Measurements from ENCODE around the gene TLR9. TPM values are rescaled to one million over a fixed set of nuclear protein-coding genes. Genes with fewer than 3 reads are reported as not detected.

TLR9 gene
- total RNA-seq, 4 donors from 2014 or later: not detected

- Histone ChIP-seq H3K27me3 (no peaks in the 10 kb centered on the region), H3K4me3 (peak overlapping the region in 1 of 2 donors; percentile 95), H3K9me3 (no peaks in the 10 kb centered on the region), H3K27ac (peak overlapping the region in 3 of 4 donors; percentile 89 to 99 (median 95)), H3K4me1 (peaks cover 0 to 67% (median 39%) of the 10 kb centered on the region in 3 donors), H3K36me3 (peaks cover 0 to 1% of the 10 kb centered on the region in 2 donors)
- 83% methylated on average over 1 of the region's 1 CpG; no CpG with 5 or more reads in 1 of the 2 donors for WGBS, 2 donors (ENCODE audit: low coverage in 1 of 2)
- ATAC-seq: peak; percentile 29
- TF ChIP-seq CTCF (IDR thresholded peaks at IDR 0.05) (no peak), EP300 (IDR thresholded peaks at IDR 0.05) (no peak), POLR2AphosphoS5 (IDR thresholded peaks at IDR 0.05) (no peak), POLR2A (IDR thresholded peaks at IDR 0.05) (no peak)
These were observed 14.8 kb upstream of the TLR9 start for GRCh38 chr3:52240059-52240885.

GRCh38 chr3:52238761-52239701 is 13.6 kb upstream of the TLR9 start, which contains the start of gene TWF2:
Gene TWF2, minus strand, starts transcription at chr3:52239158. Its CDS starts 142 bp downstream, at chr3:52239016.
- H3K27me3 ChIP-seq: no peaks in the 10 kb centered on the region
- H3K9me3 ChIP-seq: no peaks in the 10 kb centered on the region
- peaks cover 0 to 67% (median 36%) of the 10 kb centered on the region in 3 donors for H3K4me1 ChIP-seq
- peaks cover 0 to 14% of the 10 kb centered on the region in 2 donors for H3K36me3 ChIP-seq
- peak within 1 kb of the TSS; percentile 77 to 99 (median 92) for H3K27ac ChIP-seq
- ATAC-seq: peak; percentile 82
- H3K4me3 ChIP-seq: peak within 1 kb of the TSS; percentile 57 to 95
- TF ChIP-seq CTCF (IDR thresholded peaks at IDR 0.05) (peak in 3 of 4 experiments; percentile 47 to 63 (median 51)), POLR2AphosphoS5 (IDR thresholded peaks at IDR 0.05) (peak; percentile 68), POLR2A (IDR thresholded peaks at IDR 0.05) (peak; percentile 59 to 74), EP300 (IDR thresholded peaks at IDR 0.05) (no peak)
- WGBS, 2 donors (ENCODE audit: low coverage in 1 of 2): 1% methylated on average over 18 of the region's 92 CpGs; no CpG with 5 or more reads in 1 of the 2 donors

DNA sequence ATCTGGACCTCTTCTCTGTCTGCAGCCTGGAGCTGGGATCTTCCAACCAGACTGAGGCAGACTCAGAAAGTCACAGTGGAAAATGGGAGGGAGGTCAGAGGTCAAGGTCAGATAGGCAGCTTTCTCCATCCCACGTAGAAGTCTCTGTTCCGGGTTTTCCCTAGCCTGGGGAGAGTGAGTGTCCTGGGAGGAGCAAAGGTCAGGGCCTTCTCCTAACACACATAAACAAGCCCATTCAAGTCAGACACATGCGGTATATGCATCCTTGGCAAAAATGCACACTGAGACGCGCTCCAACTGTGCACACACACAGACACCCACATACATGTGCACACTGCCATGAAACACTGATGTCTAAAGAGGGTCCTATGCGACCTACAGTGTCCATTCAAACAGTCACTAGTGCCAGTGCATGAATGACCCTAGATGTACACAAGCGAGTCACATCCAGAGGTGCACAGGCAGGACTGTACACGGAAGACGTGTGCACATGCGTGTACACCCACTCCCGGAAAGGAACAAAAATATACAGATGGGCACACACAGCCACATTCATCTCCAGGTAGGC is 12.8 kb upstream of the TLR9 start:
- H3K9me3 ChIP-seq: no peaks in the 10 kb centered on the region
- H3K4me3 ChIP-seq: peak overlapping the region; percentile 57 to 95
- no peak for TF ChIP-seq POLR2A (IDR thresholded peaks at IDR 0.05)
- TF ChIP-seq CTCF (IDR thresholded peaks at IDR 0.05): no peak
- TF ChIP-seq POLR2AphosphoS5 (IDR thresholded peaks at IDR 0.05): no peak
- TF ChIP-seq EP300 (IDR thresholded peaks at IDR 0.05): no peak
- peak overlapping the region; percentile 77 to 99 (median 92) for H3K27ac ChIP-seq
- H3K4me1 ChIP-seq: peaks cover 0 to 70% (median 36%) of the 10 kb centered on the region in 3 donors
- ATAC-seq: no peak
- no peaks in the 10 kb centered on the region for H3K27me3 ChIP-seq
- peaks cover 0 to 20% of the 10 kb centered on the region in 2 donors for H3K36me3 ChIP-seq
- WGBS, 2 donors (ENCODE audit: low coverage in 1 of 2): 0 to 5% methylated on average over 4 to 6 of the region's 11 CpGs

DNA sequence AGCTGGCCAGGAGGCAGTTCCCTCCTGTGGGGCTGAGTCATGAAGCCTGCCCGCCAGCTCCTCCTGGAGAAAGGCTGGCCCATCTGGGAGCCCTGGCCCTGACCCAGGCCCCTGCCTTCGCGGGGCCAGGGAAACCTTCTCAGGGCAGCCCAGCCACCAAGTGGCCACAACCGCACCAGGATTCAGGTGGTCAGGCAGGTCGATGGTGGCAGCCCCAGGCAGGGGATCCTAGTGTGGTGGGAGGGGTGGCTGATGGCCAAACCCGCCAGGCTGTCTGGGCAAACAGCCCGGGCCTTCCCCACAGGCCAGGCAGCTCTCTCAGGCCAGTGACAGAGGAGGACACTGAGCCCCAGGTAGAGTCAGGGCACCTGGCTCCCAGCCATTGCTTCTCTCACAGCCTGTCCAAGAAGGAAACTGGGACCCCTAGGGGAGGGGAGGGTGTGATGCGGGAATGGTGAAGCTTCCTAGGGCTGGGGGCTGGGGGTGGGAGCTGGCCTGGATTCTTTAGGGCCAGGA is 12.3 kb upstream of the TLR9 start:
- H3K4me1 ChIP-seq: peaks cover 0 to 75% (median 36%) of the 10 kb centered on the region in 3 donors
- no peaks in the 10 kb centered on the region for H3K9me3 ChIP-seq
- peak; percentile 90 for ATAC-seq

More for the DNA sequence above, 12.3 kb upstream of the TLR9 start:
- WGBS, 2 donors (ENCODE audit: low coverage in 1 of 2): no CpG with 5 or more reads among the region's 8 CpGs
- H3K36me3 ChIP-seq: peaks cover 0 to 26% of the 10 kb centered on the region in 2 donors
- H3K27ac ChIP-seq: peak overlapping the region; percentile 77 to 99 (median 92)
- peak overlapping the region; percentile 57 to 95 for H3K4me3 ChIP-seq
- H3K27me3 ChIP-seq: no peaks in the 10 kb centered on the region
- peak; percentile 59 for TF ChIP-seq POLR2AphosphoS5 (IDR thresholded peaks at IDR 0.05)
- no peak for TF ChIP-seq POLR2A (IDR thresholded peaks at IDR 0.05)
- TF ChIP-seq CTCF (IDR thresholded peaks at IDR 0.05): peak in 2 of 4 experiments; percentile 16 to 23
- TF ChIP-seq EP300 (IDR thresholded peaks at IDR 0.05): no peak

All from gastroesophageal sphincter (tissue), 4 donors.